ENCODE results near the gene DHODH.

GRCh38 chr16:72044825-72045359, 36.3 kb downstream of the DHODH start:
- TF ChIP-seq, protein P1, sequence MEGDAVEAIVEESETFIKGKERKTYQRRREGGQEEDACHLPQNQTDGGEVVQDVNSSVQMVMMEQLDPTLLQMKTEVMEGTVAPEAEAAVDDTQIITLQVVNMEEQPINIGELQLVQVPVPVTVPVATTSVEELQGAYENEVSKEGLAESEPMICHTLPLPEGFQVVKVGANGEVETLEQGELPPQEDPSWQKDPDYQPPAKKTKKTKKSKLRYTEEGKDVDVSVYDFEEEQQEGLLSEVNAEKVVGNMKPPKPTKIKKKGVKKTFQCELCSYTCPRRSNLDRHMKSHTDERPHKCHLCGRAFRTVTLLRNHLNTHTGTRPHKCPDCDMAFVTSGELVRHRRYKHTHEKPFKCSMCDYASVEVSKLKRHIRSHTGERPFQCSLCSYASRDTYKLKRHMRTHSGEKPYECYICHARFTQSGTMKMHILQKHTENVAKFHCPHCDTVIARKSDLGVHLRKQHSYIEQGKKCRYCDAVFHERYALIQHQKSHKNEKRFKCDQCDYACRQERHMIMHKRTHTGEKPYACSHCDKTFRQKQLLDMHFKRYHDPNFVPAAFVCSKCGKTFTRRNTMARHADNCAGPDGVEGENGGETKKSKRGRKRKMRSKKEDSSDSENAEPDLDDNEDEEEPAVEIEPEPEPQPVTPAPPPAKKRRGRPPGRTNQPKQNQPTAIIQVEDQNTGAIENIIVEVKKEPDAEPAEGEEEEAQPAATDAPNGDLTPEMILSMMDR (IDR thresholded peaks at IDR 0.05) = no peak
- no peak for TF ChIP-seq POLR2A (IDR thresholded peaks at IDR 0.05)

Data from thyroid gland (tissue), 4 donors.